ENCODE results near the gene CNTNAP1. TPM values are rescaled to one million over a fixed set of nuclear protein-coding genes. Genes with fewer than 3 reads are reported as not detected.
A peak's percentile ranks its signal among the peaks of the same experiment; 100 is the strongest.
"Not testable (repeated sequence)": the region's sequence is repeated elsewhere in the genome, so short reads cannot be mapped to it uniquely, and the experiment has no call there.

CNTNAP1 gene
- total and polyA plus RNA-seq, 2 donors, result 14.6 to 20.1 TPM

GRCh38 chr17:42660692-42661345 lies 21.5 kb upstream of the CNTNAP1 start:
- Histone ChIP-seq H3K4me3 (ENCODE audit: low read depth, low read length) (no peak overlapping the region), H3K4me1 (ENCODE audit: insufficient read depth) (no peaks in the 10 kb centered on the region), H3K36me3 (ENCODE audit: insufficient read depth) (no peaks in the 10 kb centered on the region), H3K27ac (ENCODE audit: low read depth) (no peak overlapping the region)
- WGBS, result 59% methylated on average over 7 of the region's 7 CpGs
- DNase-seq (ENCODE audit: extremely low spot score), result no peak

GRCh38 chr17:42665581-42666001 lies 16.7 kb upstream of the CNTNAP1 start:
- no peak for DNase-seq (ENCODE audit: extremely low spot score)
- Histone ChIP-seq H3K4me1 (ENCODE audit: insufficient read depth) (peaks cover 1% of the 10 kb centered on the region), H3K36me3 (ENCODE audit: insufficient read depth) (no peaks in the 10 kb centered on the region), H3K4me3 (ENCODE audit: low read depth, low read length) (no peak overlapping the region), H3K27ac (ENCODE audit: low read depth) (no peak overlapping the region)
- 85% methylated on average over 14 of the region's 14 CpGs for WGBS

- not testable (repeated sequence) for H3K27ac ChIP-seq (ENCODE audit: low read depth); H3K4me3 ChIP-seq (ENCODE audit: low read depth, low read length); H3K36me3 ChIP-seq (ENCODE audit: insufficient read depth); H3K4me1 ChIP-seq (ENCODE audit: insufficient read depth); DNase-seq (ENCODE audit: extremely low spot score)
- 91% methylated on average over 14 of the region's 16 CpGs for WGBS
Measured at GRCh38 chr17:42666126-42666525, 16.2 kb upstream of the CNTNAP1 start.

- Histone ChIP-seq H3K4me3 (ENCODE audit: low read depth, low read length) (no peak overlapping the region), H3K36me3 (ENCODE audit: insufficient read depth) (peaks cover 3% of the 10 kb centered on the region), H3K4me1 (ENCODE audit: insufficient read depth) (peaks cover 1% of the 10 kb centered on the region), H3K27ac (ENCODE audit: low read depth) (peak overlapping the region; percentile 55)
- WGBS, result 33% methylated on average over 7 of the region's 7 CpGs
- DNase-seq (ENCODE audit: extremely low spot score), result no peak
Measured at GRCh38 chr17:42667088-42667951, 15.0 kb upstream of the CNTNAP1 start.

GRCh38 chr17:42669705-42669976 lies 12.7 kb upstream of the CNTNAP1 start:
- H3K36me3 ChIP-seq (ENCODE audit: insufficient read depth), result peaks cover 3% of the 10 kb centered on the region
- 73% methylated on average over 12 of the region's 12 CpGs for WGBS
- peaks cover 1% of the 10 kb centered on the region for H3K4me1 ChIP-seq (ENCODE audit: insufficient read depth)
- no peak overlapping the region for H3K4me3 ChIP-seq (ENCODE audit: low read depth, low read length)
- no peak overlapping the region for H3K27ac ChIP-seq (ENCODE audit: low read depth)
- DNase-seq (ENCODE audit: extremely low spot score), result no peak

- 55% methylated on average over 87 of the region's 87 CpGs for WGBS
- Histone ChIP-seq H3K4me1 (ENCODE audit: insufficient read depth) (peaks cover 1% of the 10 kb centered on the region), H3K36me3 (ENCODE audit: insufficient read depth) (peaks cover 3% of the 10 kb centered on the region), H3K27ac (ENCODE audit: low read depth) (peak overlapping the region; percentile 33), H3K4me3 (ENCODE audit: low read depth, low read length) (no peak overlapping the region)
- DNase-seq (ENCODE audit: extremely low spot score), result no peak
Measured at GRCh38 chr17:42669977-42670788, 12.1 kb upstream of the CNTNAP1 start.

- no peak for DNase-seq (ENCODE audit: extremely low spot score)
- Histone ChIP-seq H3K36me3 (ENCODE audit: insufficient read depth) (peaks cover 3% of the 10 kb centered on the region), H3K4me3 (ENCODE audit: low read depth, low read length) (no peak overlapping the region), H3K27ac (ENCODE audit: low read depth) (no peak overlapping the region), H3K4me1 (ENCODE audit: insufficient read depth) (peaks cover 1% of the 10 kb centered on the region)
- 79% methylated on average over 50 of the region's 50 CpGs for WGBS
Measured at GRCh38 chr17:42670789-42671657, 11.3 kb upstream of the CNTNAP1 start.

GRCh38 chr17:42672038-42672437 lies 10.3 kb upstream of the CNTNAP1 start:
- DNase-seq (ENCODE audit: extremely low spot score), result no peak
- Histone ChIP-seq H3K4me1 (ENCODE audit: insufficient read depth) (peaks cover 1% of the 10 kb centered on the region), H3K4me3 (ENCODE audit: low read depth, low read length) (no peak overlapping the region), H3K36me3 (ENCODE audit: insufficient read depth) (peaks cover 3% of the 10 kb centered on the region), H3K27ac (ENCODE audit: low read depth) (no peak overlapping the region)
- 75% methylated on average over 28 of the region's 28 CpGs for WGBS

- Histone ChIP-seq H3K27ac (ENCODE audit: low read depth) (peak overlapping the region; percentile 12), H3K36me3 (ENCODE audit: insufficient read depth) (peaks cover 3% of the 10 kb centered on the region), H3K4me3 (ENCODE audit: low read depth, low read length) (peak overlapping the region; percentile 89), H3K4me1 (ENCODE audit: insufficient read depth) (peaks cover 1% of the 10 kb centered on the region)
- WGBS, result 44% methylated on average over 30 of the region's 30 CpGs
- no peak for DNase-seq (ENCODE audit: extremely low spot score)
Measured at GRCh38 chr17:42673266-42673884, 9.0 kb upstream of the CNTNAP1 start.

- WGBS, result 17% methylated on average over 32 of the region's 32 CpGs
- Histone ChIP-seq H3K4me1 (ENCODE audit: insufficient read depth) (peaks cover 1% of the 10 kb centered on the region), H3K4me3 (ENCODE audit: low read depth, low read length) (peak overlapping the region; percentile 89), H3K27ac (ENCODE audit: low read depth) (peak overlapping the region; percentile 59), H3K36me3 (ENCODE audit: insufficient read depth) (peaks cover 3% of the 10 kb centered on the region)
- no peak for DNase-seq (ENCODE audit: extremely low spot score)
Measured at GRCh38 chr17:42673885-42674754, 8.2 kb upstream of the CNTNAP1 start.

GRCh38 chr17:42674755-42675347 lies 7.5 kb upstream of the CNTNAP1 start:
- peak overlapping the region; percentile 81 for H3K27ac ChIP-seq (ENCODE audit: low read depth)
- H3K4me1 ChIP-seq (ENCODE audit: insufficient read depth), result no peaks in the 10 kb centered on the region
- WGBS, result 24% methylated on average over 9 of the region's 9 CpGs
- no peak for DNase-seq (ENCODE audit: extremely low spot score)
- peaks cover 3% of the 10 kb centered on the region for H3K36me3 ChIP-seq (ENCODE audit: insufficient read depth)
- H3K4me3 ChIP-seq (ENCODE audit: low read depth, low read length), result peak overlapping the region; percentile 89

All from urinary bladder (tissue), 4 donors.